VCaP (cell line): ENCODE measurements around the gene RAB22A.

ENCODE experiments used
- H3K27ac ChIP-seq: fragments of 450-650 bp; 2 replicates; pipeline ENCODE4 v1.5.1; 2017
- CTCF ChIP-seq: fragments of 450-650 bp; conservative IDR thresholded peaks from 2 replicates; pipeline ENCODE4 v1.5.1; 2017; ENCODE audit warnings: mild to moderate bottlenecking, moderate library complexity

The RAB22A gene

GRCh38 chr20:58352468-58352867, 43.0 kb downstream of the RAB22A start:
- no peak for TF ChIP-seq CTCF
- H3K27ac ChIP-seq = no peak overlapping the region

DNA sequence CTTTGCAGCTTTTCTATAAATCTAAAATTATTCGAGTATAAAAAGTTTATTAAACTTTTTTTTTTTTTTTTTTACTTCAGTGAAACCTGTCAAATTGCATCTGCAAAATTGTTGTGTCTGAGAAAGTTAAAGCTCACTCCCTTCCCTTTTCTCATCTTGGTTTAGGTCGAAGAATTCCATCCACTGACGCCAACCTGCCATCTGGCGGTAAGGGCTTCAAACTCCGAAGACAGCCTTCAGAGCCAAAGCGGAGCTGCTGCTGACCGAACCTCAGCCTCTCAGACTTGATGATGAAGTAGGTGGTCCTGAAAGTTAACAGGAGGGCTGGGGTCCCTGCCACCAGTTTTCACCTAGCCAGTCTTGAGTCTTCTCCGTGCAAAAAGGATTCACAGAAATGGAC, 49.9 kb downstream of the RAB22A start:
- no peak overlapping the region for H3K27ac ChIP-seq
- TF ChIP-seq CTCF = no peak

- TF ChIP-seq CTCF = no peak
- H3K27ac ChIP-seq = no peak overlapping the region
Measured at GRCh38 chr20:58360936-58361335, 51.4 kb downstream of the RAB22A start.

- no peak overlapping the region for H3K27ac ChIP-seq
- TF ChIP-seq CTCF = no peak
Measured at GRCh38 chr20:58361481-58362205, 52.1 kb downstream of the RAB22A start.

- no peak for TF ChIP-seq CTCF
- no peak overlapping the region for H3K27ac ChIP-seq
Measured at GRCh38 chr20:58362206-58362516, 52.6 kb downstream of the RAB22A start.

DNA sequence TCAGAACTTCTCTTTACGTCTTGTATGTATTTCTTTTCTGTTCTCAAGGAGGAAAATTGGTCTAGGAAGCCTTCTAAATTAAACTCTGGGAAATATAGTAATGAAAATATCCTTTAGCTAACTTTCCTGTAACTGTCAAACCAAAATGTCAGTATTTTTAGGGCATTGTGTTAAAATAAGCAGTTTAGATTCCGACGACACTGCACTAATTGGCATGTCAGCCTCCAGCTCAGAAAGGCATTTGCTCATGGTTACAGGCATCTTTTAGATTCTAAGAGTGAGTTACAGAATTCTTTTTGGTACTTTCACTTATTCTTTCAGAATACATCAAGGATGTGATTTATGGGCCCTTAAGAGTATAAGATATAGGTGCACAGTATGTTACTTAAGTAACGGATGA, 53.5 kb downstream of the RAB22A start:
- H3K27ac ChIP-seq = no peak overlapping the region
- TF ChIP-seq CTCF = no peak

GRCh38 chr20:58366866-58367265, 57.4 kb downstream of the RAB22A start:
- H3K27ac ChIP-seq = no peak overlapping the region
- no peak for TF ChIP-seq CTCF
